ENCODE data around the gene SMIM30.

- TF ChIP-seq CTCF (IDR thresholded peaks at IDR 0.05) (no peak), SIN3A (IDR thresholded peaks at IDR 0.05; ENCODE audit: borderline replicate concordance, insufficient read depth, low read depth, low read length) (no peak)
Measured at GRCh38 chr7:113144817-113145216, 26.5 kb upstream of the SMIM30 start.
